Neural crest cell (in vitro differentiated cells): ENCODE data around the gene ABHD17C. TPM values are rescaled to one million over a fixed set of nuclear protein-coding genes. Genes with fewer than 3 reads are reported as not detected.

Source experiments
- DNase-seq: peaks from one replicate; pipeline ENCODE4 v3.0.0; 2021; ENCODE audit warnings: low read depth, mixed read lengths, low spot score
- H3K27ac Mint-ChIP-seq: one replicate; pipeline ENCODE4 v1.8.0; 2021; ENCODE audit warnings: mild to moderate bottlenecking, mixed read lengths; ENCODE audit not compliant: unreplicated experiment
- H3K27me3 Mint-ChIP-seq: 2 replicates; pipeline ENCODE4 v1.8.0; 2021; ENCODE audit warnings: low read depth, mild to moderate bottlenecking, mixed read lengths
- H3K36me3 Mint-ChIP-seq: 2 replicates; pipeline ENCODE4 v1.8.0; 2021; ENCODE audit warnings: low read depth, mild to moderate bottlenecking, mixed read lengths
- H3K4me1 Mint-ChIP-seq: 2 replicates; pipeline ENCODE4 v1.8.0; 2021; ENCODE audit warnings: mixed read lengths
- H3K4me3 Mint-ChIP-seq: one replicate; pipeline ENCODE4 v1.8.0; 2021; ENCODE audit warnings: mild to moderate bottlenecking, mixed read lengths
- H3K9me3 Mint-ChIP-seq: 2 replicates; pipeline ENCODE4 v1.8.0; 2021; ENCODE audit warnings: mixed read lengths
- CTCF ChIP-seq: fragments of 200-600 bp; sonication (generic); conservative IDR thresholded peaks from 2 replicates; pipeline ENCODE4 v1.5.0; 2021; ENCODE audit warnings: antibody characterized with exemption, mild to moderate bottlenecking
- total RNA-seq: library from RNA; stranded (reverse); gene quantifications from 2 replicates; pipeline ENCODE4 v1.2.1, GENCODE V29; 2021

Gene ABHD17C
- total RNA-seq, 1 donor from 2014 or later = 26.5 TPM

- H3K27me3 Mint-ChIP-seq = peaks cover 36% of the 10 kb centered on the region
- H3K36me3 Mint-ChIP-seq = no peaks in the 10 kb centered on the region
- H3K27ac Mint-ChIP-seq = no peak overlapping the region
- H3K9me3 Mint-ChIP-seq = no peaks in the 10 kb centered on the region
- no peaks in the 10 kb centered on the region for H3K4me1 Mint-ChIP-seq
- no peak for TF ChIP-seq CTCF
- H3K4me3 Mint-ChIP-seq = no peak overlapping the region
- no peak for DNase-seq
These were observed 101.3 kb downstream of the ABHD17C start for GRCh38 chr15:80796407-80796806.

- Mint-ChIP-seq H3K27ac (no peak overlapping the region), H3K4me1 (no peaks in the 10 kb centered on the region), H3K9me3 (no peaks in the 10 kb centered on the region), H3K4me3 (no peak overlapping the region), H3K27me3 (peaks cover 15% of the 10 kb centered on the region), H3K36me3 (no peaks in the 10 kb centered on the region)
- DNase-seq = no peak
- no peak for TF ChIP-seq CTCF
These were observed 103.8 kb downstream of the ABHD17C start for GRCh38 chr15:80798911-80799310.

- no peak for DNase-seq
- no peak overlapping the region for H3K4me3 Mint-ChIP-seq
- H3K36me3 Mint-ChIP-seq = no peaks in the 10 kb centered on the region
- no peak overlapping the region for H3K27ac Mint-ChIP-seq
- no peaks in the 10 kb centered on the region for H3K4me1 Mint-ChIP-seq
- no peak for TF ChIP-seq CTCF
- H3K27me3 Mint-ChIP-seq = peaks cover 13% of the 10 kb centered on the region
- no peaks in the 10 kb centered on the region for H3K9me3 Mint-ChIP-seq
These were observed 105.0 kb downstream of the ABHD17C start for GRCh38 chr15:80800067-80800466.

GRCh38 chr15:80801891-80802680, 107.0 kb downstream of the ABHD17C start:
- Mint-ChIP-seq H3K27ac (no peak overlapping the region), H3K4me3 (no peak overlapping the region), H3K27me3 (peaks cover 21% of the 10 kb centered on the region), H3K36me3 (no peaks in the 10 kb centered on the region), H3K9me3 (no peaks in the 10 kb centered on the region), H3K4me1 (no peaks in the 10 kb centered on the region)
- no peak for TF ChIP-seq CTCF
- DNase-seq = no peak

GRCh38 chr15:80803580-80804525, 108.7 kb downstream of the ABHD17C start:
- H3K27ac Mint-ChIP-seq = no peak overlapping the region
- peaks cover 31% of the 10 kb centered on the region for H3K27me3 Mint-ChIP-seq
- no peaks in the 10 kb centered on the region for H3K36me3 Mint-ChIP-seq
- no peak for DNase-seq
- H3K4me1 Mint-ChIP-seq = no peaks in the 10 kb centered on the region
- TF ChIP-seq CTCF = no peak
- no peaks in the 10 kb centered on the region for H3K9me3 Mint-ChIP-seq
- H3K4me3 Mint-ChIP-seq = no peak overlapping the region
